Neutrophil (primary cell): ENCODE results near the gene ALPK3.

Experiments
- H3K27ac ChIP-seq: fragments of 200-600 bp; sonication (generic); 2 replicates; pipeline ENCODE4 v1.5.1; 2016; ENCODE audit warnings: mild to moderate bottlenecking, moderate library complexity
- H3K27me3 ChIP-seq: fragments of 200-600 bp; sonication (generic); 2 replicates; pipeline ENCODE4 v1.6.0; 2016; ENCODE audit warnings: mild to moderate bottlenecking
- H3K36me3 ChIP-seq: fragments of 200-600 bp; sonication (generic); 2 replicates; pipeline ENCODE4 v1.5.1; 2017
- H3K4me1 ChIP-seq, 2 experiments: fragments of 200-600 bp in 1 of 2; sonication (generic) in 1 of 2; 1 replicate in 1 of 2; 2 replicates in 1 of 2; pipeline versions ENCODE4 v1.5.1 to v1.6.1; 2013 to 2016; ENCODE audit warnings: low read depth in 1 of 2, low read length in 1 of 2, mild to moderate bottlenecking in 1 of 2, moderate library complexity in 1 of 2; ENCODE audit not compliant: control insufficient read depth in 1 of 2, insufficient read depth in 1 of 2
- H3K4me3 ChIP-seq, 2 experiments: fragments of 200-600 bp in 1 of 2; sonication (generic) in 1 of 2; 1 replicate in 1 of 2; 2 replicates in 1 of 2; pipeline ENCODE4 v1.5.1; 2013 to 2016; ENCODE audit warnings: low read depth in 1 of 2, low read length in 1 of 2, mild to moderate bottlenecking in 1 of 2, moderate library complexity in 1 of 2
- H3K9me3 ChIP-seq: fragments of 200-600 bp; sonication (generic); 2 replicates; pipeline ENCODE4 v1.5.1; 2016
- TF ChIP-seq, protein P1 (sequence below): fragments of 200-600 bp; sonication (generic); IDR thresholded peaks from 2 replicates; pipeline ENCODE4 v1.5.1; 2016; ENCODE audit warnings: antibody characterized with exemption

ALPK3 gene

DNA sequence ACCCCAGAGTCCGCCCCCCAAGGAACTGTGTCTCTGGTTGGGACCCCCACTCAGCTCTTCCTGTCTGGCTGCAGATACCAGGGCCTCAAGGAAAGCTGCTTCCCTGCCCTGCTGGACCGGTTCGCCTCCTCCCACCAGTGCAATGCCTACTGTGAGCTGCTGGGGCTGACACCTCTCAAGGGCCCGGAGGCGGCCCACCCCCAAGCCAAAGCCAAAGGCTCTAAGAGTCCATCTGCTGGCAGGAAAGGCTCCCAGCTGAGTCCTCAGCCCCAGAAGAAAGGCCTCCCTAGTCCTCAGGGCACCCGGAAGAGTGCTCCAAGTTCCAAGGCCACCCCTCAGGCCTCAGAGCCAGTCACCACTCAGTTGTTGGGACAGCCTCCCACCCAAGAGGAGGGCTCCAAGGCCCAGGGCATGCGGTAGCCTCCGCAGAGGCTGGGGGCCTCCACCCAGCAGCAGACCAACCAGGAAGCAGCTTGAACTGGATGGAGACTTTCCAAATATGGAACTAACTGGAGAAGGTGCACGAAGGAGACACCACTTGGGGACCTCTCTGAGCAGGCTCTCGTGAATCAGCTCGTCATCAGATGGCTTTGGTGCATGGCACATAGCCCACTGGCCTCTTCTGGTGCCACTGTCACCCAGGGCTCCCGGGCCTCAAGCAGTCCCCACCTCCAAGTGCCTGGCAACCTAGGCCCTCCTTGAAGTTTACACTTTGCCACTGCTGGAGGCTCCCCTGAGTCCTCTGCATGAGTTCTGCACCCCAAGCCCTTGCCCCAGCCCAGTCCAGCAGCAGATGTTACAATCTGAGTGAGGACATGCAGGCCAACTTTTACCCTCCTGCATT is 51.1 kb downstream of the ALPK3 start:
- Histone ChIP-seq H3K9me3 (no peaks in the 10 kb centered on the region), H3K4me1 (peaks cover 32 to 40% of the 10 kb centered on the region in 2 experiments), H3K36me3 (no peaks in the 10 kb centered on the region), H3K27me3 (no peaks in the 10 kb centered on the region), H3K27ac (peak overlapping the region; percentile 91), H3K4me3 (peak overlapping the region in 1 of 2 experiments; percentile 48)
- TF ChIP-seq, protein P1, sequence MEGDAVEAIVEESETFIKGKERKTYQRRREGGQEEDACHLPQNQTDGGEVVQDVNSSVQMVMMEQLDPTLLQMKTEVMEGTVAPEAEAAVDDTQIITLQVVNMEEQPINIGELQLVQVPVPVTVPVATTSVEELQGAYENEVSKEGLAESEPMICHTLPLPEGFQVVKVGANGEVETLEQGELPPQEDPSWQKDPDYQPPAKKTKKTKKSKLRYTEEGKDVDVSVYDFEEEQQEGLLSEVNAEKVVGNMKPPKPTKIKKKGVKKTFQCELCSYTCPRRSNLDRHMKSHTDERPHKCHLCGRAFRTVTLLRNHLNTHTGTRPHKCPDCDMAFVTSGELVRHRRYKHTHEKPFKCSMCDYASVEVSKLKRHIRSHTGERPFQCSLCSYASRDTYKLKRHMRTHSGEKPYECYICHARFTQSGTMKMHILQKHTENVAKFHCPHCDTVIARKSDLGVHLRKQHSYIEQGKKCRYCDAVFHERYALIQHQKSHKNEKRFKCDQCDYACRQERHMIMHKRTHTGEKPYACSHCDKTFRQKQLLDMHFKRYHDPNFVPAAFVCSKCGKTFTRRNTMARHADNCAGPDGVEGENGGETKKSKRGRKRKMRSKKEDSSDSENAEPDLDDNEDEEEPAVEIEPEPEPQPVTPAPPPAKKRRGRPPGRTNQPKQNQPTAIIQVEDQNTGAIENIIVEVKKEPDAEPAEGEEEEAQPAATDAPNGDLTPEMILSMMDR = no peak

DNA sequence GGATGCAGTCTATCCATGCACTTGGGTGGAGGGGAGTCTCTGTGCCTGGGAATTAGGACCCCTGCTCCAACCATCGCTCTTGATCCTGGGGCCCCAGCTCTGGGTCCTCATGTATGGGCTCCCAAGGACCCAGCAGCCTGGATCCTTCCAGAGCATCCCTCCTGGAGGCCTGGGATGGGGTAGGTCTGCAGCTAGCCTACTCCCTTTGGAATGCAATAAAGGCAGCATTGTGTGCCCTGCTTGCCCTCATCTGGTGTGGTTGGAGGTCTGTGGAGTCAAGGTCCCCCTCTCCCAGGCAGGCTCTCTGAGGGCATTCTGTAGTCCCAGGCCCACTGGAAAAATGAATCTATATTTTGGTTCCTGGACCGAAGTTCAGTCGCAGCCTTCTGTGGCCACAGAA is 52.4 kb downstream of the ALPK3 start:
- no peaks in the 10 kb centered on the region for H3K27me3 ChIP-seq
- no peaks in the 10 kb centered on the region for H3K36me3 ChIP-seq
- no peaks in the 10 kb centered on the region for H3K9me3 ChIP-seq
- TF ChIP-seq, protein P1 = no peak
- peak overlapping the region; percentile 91 for H3K27ac ChIP-seq
- H3K4me3 ChIP-seq = peak overlapping the region; percentile 46 to 48
- peaks cover 36 to 46% of the 10 kb centered on the region in 2 experiments for H3K4me1 ChIP-seq

DNA sequence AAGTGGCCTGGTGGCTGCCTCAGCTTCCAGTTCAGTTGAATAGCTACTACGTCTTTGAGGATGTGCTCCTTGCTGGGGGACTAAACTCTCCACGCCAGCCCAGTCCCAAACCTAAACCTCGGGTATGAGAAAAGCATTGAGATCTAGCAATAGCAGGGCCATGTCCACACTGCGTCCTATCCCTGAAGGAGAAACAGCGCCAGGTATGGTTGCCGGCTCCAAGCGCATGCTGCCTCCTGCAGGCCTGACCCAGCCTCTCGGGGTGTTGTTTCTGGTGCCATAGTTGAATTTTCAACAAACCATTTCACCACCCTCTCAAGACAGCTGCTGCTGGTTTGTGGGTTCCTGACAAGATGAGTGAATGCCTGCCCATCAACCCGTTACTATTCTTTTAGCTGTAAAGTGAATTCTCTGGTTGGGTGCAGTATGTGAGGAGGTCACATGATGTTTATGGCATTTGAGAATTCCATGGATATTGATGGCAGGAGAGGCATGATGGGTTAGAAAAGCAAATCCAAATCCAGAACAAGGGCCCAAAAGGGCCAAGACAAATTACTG is 54.4 kb downstream of the ALPK3 start:
- H3K4me1 ChIP-seq = peaks cover 37 to 49% of the 10 kb centered on the region in 2 experiments
- TF ChIP-seq, protein P1 = no peak
- H3K27ac ChIP-seq = peak overlapping the region; percentile 91
- H3K36me3 ChIP-seq = no peaks in the 10 kb centered on the region
- H3K27me3 ChIP-seq = no peaks in the 10 kb centered on the region
- H3K9me3 ChIP-seq = no peaks in the 10 kb centered on the region
- H3K4me3 ChIP-seq = no peak overlapping the region

DNA sequence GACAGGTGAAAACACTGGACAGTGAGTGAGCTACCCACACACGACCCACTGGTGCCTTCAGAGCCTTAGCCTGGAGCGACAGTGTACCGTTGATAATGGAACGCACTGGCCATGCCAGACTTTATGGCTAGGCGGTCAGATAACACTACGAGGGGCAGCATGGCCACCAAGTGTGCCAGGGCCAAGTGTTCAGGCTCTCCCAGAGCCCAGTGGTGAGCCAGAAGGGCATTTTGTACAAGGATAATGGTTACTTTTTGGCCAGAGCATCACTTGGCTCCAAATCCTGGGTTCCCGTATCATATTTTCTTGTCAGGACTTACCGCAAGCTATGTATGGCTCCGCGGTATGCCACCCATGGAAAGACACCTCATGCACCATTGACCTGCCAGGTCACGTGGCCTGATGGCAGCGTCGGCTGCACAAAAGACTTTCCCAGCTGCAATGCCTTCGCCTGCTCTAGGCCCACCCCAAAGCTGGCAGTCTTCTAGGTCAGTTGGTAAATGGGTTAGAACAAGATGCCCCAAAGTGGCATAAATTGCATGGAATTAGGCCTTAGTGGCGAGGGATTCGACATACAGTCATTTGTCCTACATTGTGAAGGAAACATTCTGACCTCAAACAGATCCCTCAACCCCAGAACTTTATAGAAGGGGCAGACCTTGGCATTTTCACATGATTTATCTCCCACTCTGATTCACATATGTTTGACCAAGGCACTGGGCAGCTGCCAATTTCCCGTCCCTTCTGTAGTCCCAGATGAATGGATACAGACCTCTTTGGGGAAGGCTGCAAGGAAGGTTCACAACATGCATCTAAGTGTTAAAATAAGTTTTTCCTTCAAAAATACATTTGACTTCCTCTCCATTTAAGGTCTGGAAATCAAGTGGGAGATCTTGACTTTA is 55.1 kb downstream of the ALPK3 start:
- Histone ChIP-seq H3K36me3 (no peaks in the 10 kb centered on the region), H3K4me3 (no peak overlapping the region), H3K27me3 (no peaks in the 10 kb centered on the region), H3K9me3 (no peaks in the 10 kb centered on the region), H3K27ac (no peak overlapping the region), H3K4me1 (peaks cover 45 to 56% of the 10 kb centered on the region in 2 experiments)
- TF ChIP-seq, protein P1 = no peak

DNA sequence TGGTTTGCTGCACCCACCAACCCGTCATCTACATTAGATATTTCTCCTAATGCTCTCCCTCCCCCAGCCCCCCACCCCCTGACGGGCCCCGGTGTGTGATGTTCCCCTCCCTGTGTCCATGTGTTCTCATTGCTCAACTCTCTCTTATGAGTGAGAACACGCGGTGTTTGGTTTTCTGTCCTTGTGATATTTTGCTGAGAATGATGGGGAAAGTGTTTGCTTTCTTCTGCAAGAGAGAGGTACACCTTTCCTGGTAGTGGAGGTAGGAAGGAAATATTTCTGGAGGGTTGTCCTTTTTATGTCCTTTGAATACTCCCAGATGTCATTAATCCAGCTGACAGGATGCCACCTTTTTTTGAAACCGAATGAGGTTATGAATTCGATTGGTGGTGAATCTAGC is 56.8 kb downstream of the ALPK3 start:
- H3K4me3 ChIP-seq = no peak overlapping the region
- H3K27me3 ChIP-seq = no peaks in the 10 kb centered on the region
- H3K9me3 ChIP-seq = no peaks in the 10 kb centered on the region
- no peak overlapping the region for H3K27ac ChIP-seq
- H3K36me3 ChIP-seq = no peaks in the 10 kb centered on the region
- H3K4me1 ChIP-seq = peaks cover 50 to 58% of the 10 kb centered on the region in 2 experiments
- TF ChIP-seq, protein P1 = no peak
